Measurements from ENCODE around the gene RRBP1. TPM values are rescaled to one million over a fixed set of nuclear protein-coding genes. Genes with fewer than 3 reads are reported as not detected.

Gene RRBP1
- total and polyA plus RNA-seq, 4 experiments from 2014 or later = 0.63 to 33.7 (median 21.0) TPM

DNA sequence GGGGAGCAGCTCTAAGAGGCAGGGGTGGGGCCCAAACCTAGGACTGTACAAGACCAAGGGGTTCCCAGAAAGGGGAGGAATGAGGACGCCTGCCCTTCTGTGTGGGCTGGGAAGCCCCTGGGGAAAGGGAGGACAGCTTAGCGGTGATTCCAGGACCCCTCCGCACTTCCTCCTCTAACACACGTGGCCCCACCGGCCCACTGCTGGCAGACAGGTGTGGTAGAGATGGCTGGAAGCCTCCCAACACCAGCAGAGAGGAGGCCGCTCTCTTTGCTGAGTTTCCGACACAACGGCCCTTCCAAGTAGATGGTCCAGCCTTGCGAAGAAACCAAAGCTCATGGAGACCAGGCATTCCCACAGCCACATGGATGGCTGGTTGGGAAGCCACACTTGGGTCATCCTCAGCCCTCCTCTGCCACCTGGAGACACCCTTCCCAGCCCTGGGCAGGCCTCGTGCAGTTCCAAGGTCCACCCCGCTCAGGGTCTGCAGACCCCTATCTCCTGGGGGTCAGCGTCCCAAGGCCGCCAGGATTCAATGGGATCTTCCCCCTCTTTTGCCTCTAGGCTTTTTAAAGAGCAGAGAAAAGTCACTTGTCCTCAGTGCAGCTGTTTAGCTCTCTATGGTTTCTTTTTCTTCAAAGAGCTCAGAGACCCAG lies 43.9 kb downstream of the RRBP1 start:
- CTCF ChIA-PET (ENCODE audit: partially characterized antibody) = no interaction called here
- no peaks in the 10 kb centered on the region for H3K9me3 ChIP-seq (ENCODE audit: control insufficient read depth in 1 of 2, low read length in 2 of 2)
- DNase-seq = no peak
- Mint-ChIP-seq H3K4me3 (no peak overlapping the region), H3K27ac (no peak overlapping the region), H3K4me1 (no peaks in the 10 kb centered on the region), H3K36me3 (peaks cover 9 to 40% of the 10 kb centered on the region in 2 donors), H3K9me3 (no peaks in the 10 kb centered on the region), H3K27me3 (no peaks in the 10 kb centered on the region)
- H3K27me3 ChIP-seq (ENCODE audit: insufficient read depth, low read length) = no peaks in the 10 kb centered on the region
- no peaks in the 10 kb centered on the region for H3K4me1 ChIP-seq (ENCODE audit: insufficient read depth, low read length)
- intact Hi-C loops (cut with micrococcal nuclease) = no loop called here
- peaks cover 16% of the 10 kb centered on the region for H3K36me3 ChIP-seq (ENCODE audit: insufficient read depth, low read length)
- no peak overlapping the region for H3K27ac ChIP-seq (ENCODE audit: low read depth, low read length)
- H3K4me3 ChIP-seq (ENCODE audit: low read length in 2 of 2) = no peak overlapping the region
- POLR2A ChIA-PET (ENCODE audit: partially characterized antibody) = no interaction called here

DNA sequence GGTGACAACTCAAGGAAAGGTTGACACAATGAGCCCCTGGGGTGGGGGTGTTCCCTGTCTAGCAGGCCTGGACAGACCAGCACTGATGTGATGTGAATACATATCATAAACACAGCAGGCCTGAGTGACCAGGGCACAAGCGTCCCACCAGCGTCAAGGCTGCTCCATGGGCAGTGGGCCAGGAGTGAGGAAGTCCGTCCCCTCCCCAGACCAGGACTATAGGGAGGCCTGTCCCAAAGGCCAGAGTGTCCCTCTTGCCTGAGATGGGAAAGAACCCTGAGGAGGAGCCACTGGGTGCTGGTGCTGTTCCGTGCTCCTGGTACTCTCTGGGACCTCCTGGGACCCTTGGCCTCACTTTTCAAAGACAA lies 44.6 kb downstream of the RRBP1 start:
- H3K9me3 ChIP-seq (ENCODE audit: control insufficient read depth in 1 of 2, low read length in 2 of 2) = no peaks in the 10 kb centered on the region
- ChIA-PET POLR2A (ENCODE audit: partially characterized antibody) (no interaction called here), CTCF (ENCODE audit: partially characterized antibody) (no interaction called here)
- no peaks in the 10 kb centered on the region for H3K9me3 Mint-ChIP-seq
- no peaks in the 10 kb centered on the region for H3K4me1 ChIP-seq (ENCODE audit: insufficient read depth, low read length)
- no peak overlapping the region for H3K4me3 ChIP-seq (ENCODE audit: low read length in 2 of 2)
- no peak overlapping the region for H3K4me3 Mint-ChIP-seq
- no peaks in the 10 kb centered on the region for H3K4me1 Mint-ChIP-seq
- peaks cover 10 to 42% of the 10 kb centered on the region in 2 donors for H3K36me3 Mint-ChIP-seq
- peak in 1 of 5 donors; percentile 5 for DNase-seq
- H3K27me3 Mint-ChIP-seq = no peaks in the 10 kb centered on the region
- H3K27ac Mint-ChIP-seq = no peak overlapping the region
- intact Hi-C loops (cut with micrococcal nuclease) = no loop called here
- H3K27me3 ChIP-seq (ENCODE audit: insufficient read depth, low read length) = no peaks in the 10 kb centered on the region
- no peak overlapping the region for H3K27ac ChIP-seq (ENCODE audit: low read depth, low read length)
- H3K36me3 ChIP-seq (ENCODE audit: insufficient read depth, low read length) = peaks cover 20% of the 10 kb centered on the region

DNA sequence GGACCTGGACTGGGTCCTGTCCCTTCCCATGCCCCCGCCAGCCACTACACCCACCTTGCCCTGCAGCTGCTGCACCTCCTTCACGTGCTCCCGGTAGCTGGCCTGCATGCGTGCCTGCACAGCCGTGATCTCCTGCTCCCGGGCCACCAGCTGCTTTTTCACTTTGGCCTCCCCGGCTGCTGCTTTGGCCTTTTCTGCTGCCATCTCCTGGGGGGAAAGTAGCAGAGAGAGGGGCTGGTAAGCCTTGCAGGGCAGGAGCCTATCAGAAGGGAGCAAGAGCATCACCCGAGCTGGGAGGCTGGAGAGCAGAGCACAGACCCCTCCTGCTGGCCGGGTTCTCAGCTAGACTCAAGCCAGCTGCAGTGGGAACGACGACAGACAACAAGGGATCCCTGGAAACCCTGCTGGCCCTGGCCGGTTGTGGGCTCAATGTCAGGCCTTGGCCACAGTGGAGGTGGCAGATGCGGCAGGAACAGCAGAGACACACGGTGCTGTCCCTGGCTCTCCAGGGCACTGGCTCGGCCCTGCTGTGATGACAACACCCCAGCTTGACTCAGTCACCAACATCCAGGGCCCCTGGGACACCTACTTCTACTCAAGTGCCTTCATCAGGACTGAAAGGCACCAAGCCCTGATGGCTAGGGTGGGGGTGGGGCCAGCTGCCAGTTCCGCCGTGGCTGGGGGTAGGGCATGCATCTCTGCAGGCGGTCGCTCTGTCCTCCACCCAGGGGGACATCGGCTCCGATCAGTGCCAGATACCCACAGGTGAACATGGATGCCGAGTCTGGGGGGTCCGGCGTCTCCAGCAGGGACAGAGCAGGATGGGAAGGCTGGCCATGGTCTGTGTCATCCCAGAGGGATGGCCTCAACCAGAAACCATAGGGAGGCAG lies 45.3 kb downstream of the RRBP1 start:
- intact Hi-C loops (cut with micrococcal nuclease) = no loop called here
- DNase-seq = peak in 1 of 5 donors; percentile 22
- no peak overlapping the region for H3K27ac ChIP-seq (ENCODE audit: low read depth, low read length)
- H3K27me3 ChIP-seq (ENCODE audit: insufficient read depth, low read length) = no peaks in the 10 kb centered on the region
- H3K27me3 Mint-ChIP-seq = no peaks in the 10 kb centered on the region
- H3K4me3 Mint-ChIP-seq = no peak overlapping the region
- H3K4me1 Mint-ChIP-seq = no peaks in the 10 kb centered on the region
- ChIA-PET CTCF (ENCODE audit: partially characterized antibody) (no interaction called here), POLR2A (ENCODE audit: partially characterized antibody) (no interaction called here)
- peak overlapping the region in 1 of 7 donors; percentile 32 for H3K27ac Mint-ChIP-seq
- peaks cover 13 to 45% of the 10 kb centered on the region in 2 donors for H3K36me3 Mint-ChIP-seq
- H3K9me3 Mint-ChIP-seq = no peaks in the 10 kb centered on the region
- H3K36me3 ChIP-seq (ENCODE audit: insufficient read depth, low read length) = peaks cover 20% of the 10 kb centered on the region
- no peak overlapping the region for H3K4me3 ChIP-seq (ENCODE audit: low read length in 2 of 2)
- no peaks in the 10 kb centered on the region for H3K4me1 ChIP-seq (ENCODE audit: insufficient read depth, low read length)
- no peaks in the 10 kb centered on the region for H3K9me3 ChIP-seq (ENCODE audit: control insufficient read depth in 1 of 2, low read length in 2 of 2)

DNA sequence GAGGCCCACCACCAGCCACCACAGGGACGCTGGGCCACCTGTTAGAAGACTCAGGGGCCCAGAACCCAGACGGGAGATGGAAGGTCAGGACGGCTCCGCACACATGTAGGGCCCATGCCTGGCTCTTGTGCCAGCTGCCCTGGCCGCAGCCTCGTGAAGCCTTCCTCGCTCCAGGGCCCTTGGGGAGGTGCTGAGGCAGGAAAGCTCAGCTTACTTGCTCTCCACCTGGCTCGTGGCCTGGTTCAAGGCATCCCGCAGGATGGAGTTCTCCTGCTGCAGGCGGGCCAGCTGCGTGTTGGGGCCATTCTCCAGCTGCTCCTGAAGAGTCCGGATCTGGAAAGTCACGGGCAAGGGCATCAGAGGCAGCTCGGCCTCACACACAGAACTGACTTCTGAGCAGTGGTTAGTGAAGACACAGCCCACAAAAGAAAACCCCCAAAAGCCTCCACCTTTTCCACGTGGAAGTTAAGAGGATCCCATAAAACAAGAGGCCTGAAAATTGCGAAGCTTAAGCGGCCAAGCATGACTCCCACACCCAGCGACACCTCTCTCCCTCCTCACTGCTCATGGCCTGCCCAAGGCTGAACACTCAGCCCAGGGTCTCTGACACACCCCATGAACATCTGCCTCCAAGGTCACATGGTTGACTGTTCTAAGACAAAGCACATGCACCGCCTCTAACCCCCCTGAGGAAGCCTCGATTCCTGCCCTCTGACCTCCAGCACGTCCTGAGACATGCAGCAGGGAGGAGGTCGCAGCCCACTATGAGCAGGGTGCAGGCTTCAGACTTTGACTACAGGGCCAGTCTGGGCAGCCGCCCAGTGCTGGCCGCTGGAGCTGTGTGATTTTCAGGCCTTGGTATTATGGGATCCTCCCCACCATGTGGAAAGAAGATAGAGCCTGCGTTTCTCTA lies 46.5 kb downstream of the RRBP1 start:
- intact Hi-C loops (cut with micrococcal nuclease) = no loop called here
- peak overlapping the region in 2 of 7 donors; percentile 29 to 36 for H3K27ac Mint-ChIP-seq
- no peaks in the 10 kb centered on the region for H3K27me3 ChIP-seq (ENCODE audit: insufficient read depth, low read length)
- no peak overlapping the region for H3K4me3 Mint-ChIP-seq
- ChIA-PET POLR2A (ENCODE audit: partially characterized antibody) (no interaction called here), CTCF (ENCODE audit: partially characterized antibody) (no interaction called here)
- no peak overlapping the region for H3K27ac ChIP-seq (ENCODE audit: low read depth, low read length)
- H3K36me3 Mint-ChIP-seq = peaks cover 10 to 45% of the 10 kb centered on the region in 2 donors
- H3K36me3 ChIP-seq (ENCODE audit: insufficient read depth, low read length) = peaks cover 20% of the 10 kb centered on the region
- no peaks in the 10 kb centered on the region for H3K9me3 Mint-ChIP-seq
- no peaks in the 10 kb centered on the region for H3K4me1 ChIP-seq (ENCODE audit: insufficient read depth, low read length)
- DNase-seq = peak in 1 of 5 donors; percentile 13
- no peak overlapping the region for H3K4me3 ChIP-seq (ENCODE audit: low read length in 2 of 2)
- H3K4me1 Mint-ChIP-seq = no peaks in the 10 kb centered on the region
- no peaks in the 10 kb centered on the region for H3K9me3 ChIP-seq (ENCODE audit: control insufficient read depth in 1 of 2, low read length in 2 of 2)
- no peaks in the 10 kb centered on the region for H3K27me3 Mint-ChIP-seq

DNA sequence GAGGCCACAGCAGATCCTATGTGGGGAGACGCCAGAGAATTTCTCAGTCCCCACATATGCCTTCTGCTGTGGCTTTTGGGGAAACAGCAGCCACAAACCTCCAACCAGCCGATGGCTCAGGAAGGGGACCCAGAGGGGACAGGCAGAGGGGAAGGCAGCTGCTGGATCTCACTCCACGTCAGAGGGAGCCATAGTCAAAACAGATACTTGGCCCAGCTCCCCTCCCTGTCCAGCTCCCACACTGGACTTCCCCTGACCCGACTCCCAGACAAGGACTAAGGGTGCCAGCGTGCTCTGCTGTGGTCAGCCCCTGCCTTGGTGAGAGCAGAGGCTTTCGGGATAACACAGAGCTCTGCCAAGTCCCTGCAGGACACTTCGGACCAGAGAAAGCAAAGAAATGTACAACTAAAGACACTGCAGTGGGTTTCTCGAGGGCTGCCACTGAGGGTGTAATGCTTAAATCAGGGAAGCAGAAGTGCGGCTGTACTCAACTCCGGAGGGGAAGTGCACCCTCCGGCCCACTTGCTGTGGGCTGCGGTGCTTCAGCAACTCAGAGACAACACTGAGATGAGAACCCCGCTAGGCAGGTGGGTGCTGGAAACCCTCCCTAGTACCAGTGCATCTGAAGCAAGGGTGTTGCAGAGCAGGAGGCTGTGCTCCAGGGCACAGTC lies 47.2 kb downstream of the RRBP1 start:
- ChIA-PET CTCF (ENCODE audit: partially characterized antibody) (no interaction called here), POLR2A (ENCODE audit: partially characterized antibody) (no interaction called here)
- no peaks in the 10 kb centered on the region for H3K4me1 ChIP-seq (ENCODE audit: insufficient read depth, low read length)
- no peaks in the 10 kb centered on the region for H3K27me3 Mint-ChIP-seq
- no peak overlapping the region for H3K4me3 Mint-ChIP-seq
- intact Hi-C loops (cut with micrococcal nuclease) = no loop called here
- no peaks in the 10 kb centered on the region for H3K9me3 ChIP-seq (ENCODE audit: control insufficient read depth in 1 of 2, low read length in 2 of 2)
- H3K9me3 Mint-ChIP-seq = no peaks in the 10 kb centered on the region
- no peak overlapping the region for H3K27ac ChIP-seq (ENCODE audit: low read depth, low read length)
- peaks cover 20% of the 10 kb centered on the region for H3K36me3 ChIP-seq (ENCODE audit: insufficient read depth, low read length)
- H3K4me3 ChIP-seq (ENCODE audit: low read length in 2 of 2) = no peak overlapping the region
- peak overlapping the region in 2 of 7 donors; percentile 23 to 67 for H3K27ac Mint-ChIP-seq
- no peaks in the 10 kb centered on the region for H3K27me3 ChIP-seq (ENCODE audit: insufficient read depth, low read length)
- H3K4me1 Mint-ChIP-seq = no peaks in the 10 kb centered on the region
- DNase-seq = peak in 1 of 5 donors; percentile 7
- peaks cover 14 to 42% of the 10 kb centered on the region in 2 donors for H3K36me3 Mint-ChIP-seq

DNA sequence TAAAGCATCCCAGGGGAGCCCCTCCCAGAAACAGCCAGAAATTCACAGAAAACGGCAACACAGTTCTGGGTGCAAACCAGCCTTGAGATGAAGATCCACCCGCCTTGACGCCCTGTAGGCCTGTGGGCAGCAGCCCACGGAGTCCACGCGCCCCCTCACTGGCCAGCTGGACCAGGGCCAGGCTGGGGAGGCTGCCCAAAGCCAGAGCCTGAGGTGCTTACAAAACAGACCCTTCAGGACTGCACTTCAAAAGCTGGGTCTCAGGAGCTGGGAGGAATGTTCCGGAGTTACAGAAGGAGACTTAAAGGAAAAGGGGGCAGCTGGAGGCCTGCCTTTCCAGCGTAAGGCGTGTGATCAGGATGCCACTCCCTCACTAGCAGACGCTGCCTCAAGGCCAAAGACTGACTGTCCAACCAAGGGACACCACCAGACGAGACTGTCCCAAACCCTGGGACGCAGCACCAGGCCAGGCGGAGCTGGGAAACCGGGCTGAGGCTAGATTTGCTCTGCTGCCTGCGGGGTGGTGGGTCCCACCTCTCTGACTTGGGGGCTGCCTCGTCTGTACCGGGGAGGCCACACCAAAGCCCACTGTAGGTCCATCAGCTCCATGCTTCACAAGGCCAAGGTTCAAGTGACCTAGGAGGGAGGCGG lies 48.1 kb downstream of the RRBP1 start:
- ChIA-PET CTCF (ENCODE audit: partially characterized antibody) (no interaction called here), POLR2A (ENCODE audit: partially characterized antibody) (no interaction called here)
- no peaks in the 10 kb centered on the region for H3K9me3 Mint-ChIP-seq
- intact Hi-C loops (cut with micrococcal nuclease) = no loop called here
- H3K4me3 Mint-ChIP-seq = no peak overlapping the region
- H3K27me3 Mint-ChIP-seq = no peaks in the 10 kb centered on the region
- Histone ChIP-seq H3K27me3 (ENCODE audit: insufficient read depth, low read length) (no peaks in the 10 kb centered on the region), H3K27ac (ENCODE audit: low read depth, low read length) (no peak overlapping the region), H3K4me1 (ENCODE audit: insufficient read depth, low read length) (no peaks in the 10 kb centered on the region), H3K36me3 (ENCODE audit: insufficient read depth, low read length) (peaks cover 20% of the 10 kb centered on the region), H3K9me3 (ENCODE audit: control insufficient read depth in 1 of 2, low read length in 2 of 2) (no peaks in the 10 kb centered on the region), H3K4me3 (ENCODE audit: low read length in 2 of 2) (no peak overlapping the region)
- peaks cover 14 to 39% of the 10 kb centered on the region in 2 donors for H3K36me3 Mint-ChIP-seq
- no peaks in the 10 kb centered on the region for H3K4me1 Mint-ChIP-seq
- DNase-seq = peak in 1 of 5 donors; percentile 19
- H3K27ac Mint-ChIP-seq = no peak overlapping the region

Measured in CD4-positive, alpha-beta memory T cell (primary cell).